GM21576 (cell line): ENCODE measurements around the gene RASL10B.

Experiments
- ATAC-seq: cut with Tn5 transposase; IDR thresholded peaks from one replicate; pipeline ENCODE4 v1.9.1; 2021; ENCODE audit warnings: mild to moderate bottlenecking, moderate library complexity; ENCODE audit not compliant: unreplicated experiment

RASL10B gene

DNA sequence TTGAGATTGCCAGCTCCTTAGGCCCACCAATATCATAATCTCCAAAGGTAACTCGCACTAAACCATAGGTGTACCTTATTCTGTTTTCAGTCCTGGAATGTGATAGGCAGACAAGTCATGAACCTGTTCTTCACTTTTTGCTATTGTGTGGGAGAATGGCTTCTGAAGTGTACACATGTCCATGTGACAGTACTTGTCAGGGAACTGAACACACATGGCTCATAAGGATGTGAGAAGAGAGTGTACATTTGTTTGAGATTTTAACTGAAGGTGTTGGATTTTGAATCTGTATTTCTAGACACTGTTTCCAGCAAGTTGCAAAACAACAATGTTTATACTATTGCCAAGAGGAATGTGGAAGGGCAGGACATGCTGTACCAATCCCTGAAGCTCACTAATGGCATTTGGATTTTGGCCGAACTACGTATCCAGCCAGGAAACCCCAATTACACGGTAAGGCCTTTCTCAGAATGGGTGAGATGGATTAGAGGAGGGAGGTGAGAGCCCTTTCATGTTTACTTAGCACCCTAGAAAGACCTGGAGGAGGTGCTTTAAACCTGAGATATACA lies 14.5 kb upstream of the RASL10B start:
- no peak for ATAC-seq

DNA sequence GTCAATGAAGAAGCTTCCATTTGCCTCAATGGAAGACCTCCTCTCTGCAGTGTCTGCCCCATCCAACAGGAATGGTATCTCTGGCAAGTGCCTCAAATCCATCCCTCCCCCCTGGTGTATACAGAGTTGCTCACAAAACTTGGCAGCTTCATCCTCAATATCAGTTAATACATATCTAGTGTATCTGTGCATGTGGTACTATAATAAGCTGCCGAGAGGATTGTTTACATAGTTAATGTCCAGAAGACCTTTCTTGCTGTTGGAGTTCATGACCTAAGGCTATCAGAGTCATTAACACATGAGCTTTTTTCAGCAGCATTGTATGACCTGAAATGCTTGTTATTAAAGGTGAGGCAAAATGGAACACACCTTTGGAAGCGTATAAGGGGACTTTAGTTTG lies 14.0 kb upstream of the RASL10B start:
- no peak for ATAC-seq

DNA sequence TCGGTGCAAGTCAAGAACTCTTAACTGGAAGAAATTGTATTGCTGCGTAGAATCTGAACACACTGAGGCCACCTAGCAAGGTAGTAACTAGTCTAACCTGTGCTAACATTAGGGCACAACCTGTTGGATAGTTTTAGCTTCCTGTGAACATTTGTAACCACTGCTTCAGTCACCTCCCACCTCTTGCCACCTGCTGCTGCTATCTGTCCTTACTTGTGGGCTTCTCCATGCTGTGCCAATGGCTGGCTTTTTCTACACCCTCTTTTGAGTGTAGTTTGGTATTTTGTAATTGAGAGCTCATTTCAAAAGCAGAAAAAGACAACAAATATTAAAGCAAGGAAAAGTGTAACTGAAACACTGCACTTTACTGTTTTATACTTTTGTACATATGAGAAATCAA lies 7.7 kb upstream of the RASL10B start:
- no peak for ATAC-seq

DNA sequence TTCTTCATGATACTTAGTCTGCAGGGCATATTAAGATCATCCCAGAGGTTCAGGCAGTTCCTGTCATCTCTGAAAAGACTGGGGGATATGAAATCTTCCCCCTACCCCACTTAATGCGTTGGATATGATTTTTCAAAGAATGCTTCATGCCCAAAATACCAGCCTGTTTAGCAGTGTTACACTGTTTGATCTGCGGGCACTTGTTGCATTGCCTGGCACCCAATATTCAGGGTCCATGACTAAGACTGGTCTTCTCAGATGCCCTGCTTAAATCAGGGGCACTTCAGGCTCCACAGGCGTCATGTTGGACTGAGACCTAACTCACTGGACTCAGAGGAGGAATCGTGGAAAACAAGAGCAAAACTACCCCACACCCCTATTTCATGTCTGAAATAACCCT lies 6.4 kb upstream of the RASL10B start:
- ATAC-seq: no peak

DNA sequence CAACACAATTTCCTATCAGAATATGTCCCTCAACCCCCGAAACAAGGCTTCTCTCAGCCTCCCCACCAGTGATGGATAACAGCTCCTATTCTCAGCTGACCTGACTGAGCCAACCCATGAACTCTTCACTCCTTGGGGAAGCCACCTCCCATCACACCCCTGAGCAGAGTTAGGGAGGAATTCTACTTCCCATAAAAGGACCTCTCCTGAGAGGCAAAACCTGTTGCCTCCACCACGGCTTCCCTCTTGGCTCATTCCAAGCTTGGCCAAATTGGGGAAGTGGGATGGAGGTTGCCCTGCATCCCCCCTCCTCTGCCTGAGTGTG lies 5.7 kb upstream of the RASL10B start:
- ATAC-seq: no peak

DNA sequence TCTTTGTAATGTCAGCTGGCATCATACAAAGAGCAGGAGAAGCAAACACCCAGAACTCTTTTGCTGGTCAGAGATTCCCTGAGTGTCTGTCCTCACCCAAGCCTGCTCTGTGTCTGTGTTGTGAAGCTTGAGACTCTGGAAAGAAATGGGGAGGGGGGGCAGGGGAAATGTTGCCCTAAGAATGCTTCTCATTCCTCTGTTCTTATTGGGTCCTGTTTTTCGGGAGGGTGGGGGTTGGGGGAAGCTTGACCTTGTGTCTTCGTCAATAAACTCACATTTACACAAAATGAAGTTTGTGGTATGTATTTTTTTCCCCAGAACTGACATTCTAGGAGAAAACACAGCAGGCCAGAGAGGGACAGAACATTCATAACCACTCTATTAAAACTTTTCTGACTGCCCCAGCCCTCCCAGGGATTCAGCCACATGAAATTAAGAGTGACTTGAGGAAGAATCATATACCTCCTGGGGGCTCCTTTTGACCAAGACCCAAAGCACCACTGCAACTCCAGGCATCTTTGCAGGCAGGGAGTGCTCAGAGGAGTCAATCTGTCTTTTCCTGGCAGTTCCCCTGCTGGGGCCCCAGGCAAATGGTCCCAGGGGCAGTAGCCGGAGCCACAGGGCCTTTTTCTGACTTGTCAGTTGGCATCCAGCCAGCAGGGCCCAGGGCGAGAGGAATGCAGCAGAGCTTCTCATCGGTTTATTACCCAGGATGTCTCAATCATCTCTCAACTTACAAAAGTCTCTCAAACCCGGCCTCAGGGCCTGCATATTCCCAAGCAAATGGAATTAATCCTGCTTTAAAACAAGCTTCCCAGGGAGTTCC lies 5.1 kb upstream of the RASL10B start:
- no peak for ATAC-seq

DNA sequence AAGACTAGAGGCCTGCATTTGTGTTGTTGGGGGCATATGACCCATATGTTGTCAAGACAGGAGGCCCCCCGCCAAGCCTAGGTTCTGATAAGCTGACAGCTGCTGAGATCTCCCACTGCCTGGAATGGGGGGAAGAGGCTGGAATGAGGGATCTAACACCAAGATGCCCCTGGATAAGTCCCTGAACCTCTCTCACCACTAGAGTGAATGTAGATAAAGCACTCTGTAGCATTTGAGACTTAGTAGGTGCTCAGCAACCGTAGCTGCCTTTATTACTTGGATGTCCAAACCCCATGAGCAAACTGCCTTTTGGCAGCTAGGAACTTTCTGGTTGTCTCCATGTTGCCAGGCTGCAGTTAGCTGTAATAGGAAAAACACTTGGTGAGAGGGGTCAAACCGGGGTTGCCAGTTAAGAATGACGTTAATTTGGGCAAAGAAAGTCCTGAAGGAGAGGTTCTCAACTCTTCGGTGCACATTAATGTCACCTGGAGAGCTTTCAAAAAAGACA lies 4.4 kb upstream of the RASL10B start:
- no peak for ATAC-seq

DNA sequence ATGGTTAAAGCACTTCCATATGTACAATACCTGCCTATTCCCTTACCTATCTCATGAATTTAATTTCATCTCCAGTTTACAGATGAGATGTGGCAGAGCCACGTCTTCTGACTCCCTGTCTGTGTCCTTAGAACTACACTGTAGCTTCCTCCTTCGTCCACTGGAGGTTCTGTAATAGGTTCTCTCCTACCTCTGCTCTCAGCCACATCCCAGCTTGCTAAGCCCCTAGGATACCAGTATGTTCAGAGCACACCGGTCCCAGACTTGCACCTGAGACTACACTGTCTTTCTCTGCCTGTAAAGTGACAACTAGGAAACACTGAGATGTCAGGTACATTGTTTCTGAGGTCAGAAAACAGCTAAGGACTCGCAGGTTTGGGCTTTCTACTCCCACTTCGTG lies 3.8 kb upstream of the RASL10B start:
- ATAC-seq: no peak

DNA sequence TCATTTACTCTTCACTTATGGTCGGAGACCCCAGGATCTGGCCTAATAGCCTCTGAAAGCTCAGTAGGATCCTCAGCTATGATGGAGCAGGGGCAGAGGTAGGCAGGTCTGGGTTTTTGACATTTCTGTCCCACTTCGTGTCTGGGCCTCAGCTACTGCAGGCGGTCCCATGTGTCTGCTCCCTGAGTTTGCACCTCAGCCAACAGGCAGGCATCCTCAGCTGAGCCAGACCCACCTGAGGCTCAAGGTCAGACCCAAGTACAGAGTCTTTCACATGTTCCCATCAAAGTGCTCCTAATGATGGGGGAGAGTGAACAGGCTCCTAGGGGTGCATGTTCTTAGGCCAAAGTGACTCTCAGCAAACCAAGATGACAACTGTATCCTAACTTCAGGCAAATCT lies 2.9 kb upstream of the RASL10B start:
- no peak for ATAC-seq

DNA sequence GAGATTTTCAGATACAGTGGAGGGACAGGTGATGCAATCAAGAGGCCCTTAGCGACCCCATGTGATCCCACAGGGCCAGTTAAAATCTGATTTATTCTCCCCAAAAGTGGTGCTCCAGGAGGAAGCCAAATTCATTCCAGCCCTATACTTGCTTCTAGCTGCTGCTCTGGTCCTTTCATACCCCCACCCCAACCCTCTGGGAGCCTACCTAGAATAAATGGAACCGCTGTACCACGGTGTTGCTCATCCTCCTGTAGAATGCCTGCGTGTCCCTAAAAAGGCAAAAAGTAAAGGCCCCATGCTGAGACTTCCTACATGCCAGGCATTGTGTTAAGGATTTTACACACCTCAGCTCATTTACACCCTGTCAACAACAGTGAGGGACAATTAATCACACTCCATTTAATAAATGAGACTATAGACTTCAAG lies 2.0 kb upstream of the RASL10B start:
- ATAC-seq: no peak

DNA sequence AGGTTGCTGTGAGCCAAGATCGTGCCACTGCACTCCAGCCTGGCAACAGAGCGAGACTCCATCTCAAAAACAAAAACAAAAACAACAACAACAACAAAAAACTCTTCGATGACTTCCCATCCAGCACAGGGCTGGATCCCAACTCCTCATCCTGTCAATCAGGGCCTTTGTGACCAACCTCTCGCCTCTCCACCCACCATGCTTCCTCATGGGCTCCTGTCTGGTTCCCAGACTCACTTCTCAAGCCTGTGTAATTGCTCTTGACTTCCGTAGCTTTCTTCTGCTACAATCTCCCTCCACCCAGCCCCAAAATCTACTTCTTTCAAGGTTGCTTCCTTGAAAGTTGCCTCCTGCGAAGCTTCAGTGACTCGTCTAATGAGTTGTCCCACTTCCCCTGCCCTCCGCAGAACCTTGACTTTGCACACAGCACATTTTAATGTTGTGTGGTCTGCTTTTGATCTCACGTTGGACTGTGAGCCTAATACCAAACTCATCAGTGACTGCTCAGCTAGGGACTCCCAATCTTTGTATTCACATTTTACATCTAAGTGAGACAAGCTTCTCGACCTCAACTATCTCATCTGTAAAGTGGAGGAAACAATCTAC lies 936 bp upstream of the RASL10B start:
- no peak for ATAC-seq

DNA sequence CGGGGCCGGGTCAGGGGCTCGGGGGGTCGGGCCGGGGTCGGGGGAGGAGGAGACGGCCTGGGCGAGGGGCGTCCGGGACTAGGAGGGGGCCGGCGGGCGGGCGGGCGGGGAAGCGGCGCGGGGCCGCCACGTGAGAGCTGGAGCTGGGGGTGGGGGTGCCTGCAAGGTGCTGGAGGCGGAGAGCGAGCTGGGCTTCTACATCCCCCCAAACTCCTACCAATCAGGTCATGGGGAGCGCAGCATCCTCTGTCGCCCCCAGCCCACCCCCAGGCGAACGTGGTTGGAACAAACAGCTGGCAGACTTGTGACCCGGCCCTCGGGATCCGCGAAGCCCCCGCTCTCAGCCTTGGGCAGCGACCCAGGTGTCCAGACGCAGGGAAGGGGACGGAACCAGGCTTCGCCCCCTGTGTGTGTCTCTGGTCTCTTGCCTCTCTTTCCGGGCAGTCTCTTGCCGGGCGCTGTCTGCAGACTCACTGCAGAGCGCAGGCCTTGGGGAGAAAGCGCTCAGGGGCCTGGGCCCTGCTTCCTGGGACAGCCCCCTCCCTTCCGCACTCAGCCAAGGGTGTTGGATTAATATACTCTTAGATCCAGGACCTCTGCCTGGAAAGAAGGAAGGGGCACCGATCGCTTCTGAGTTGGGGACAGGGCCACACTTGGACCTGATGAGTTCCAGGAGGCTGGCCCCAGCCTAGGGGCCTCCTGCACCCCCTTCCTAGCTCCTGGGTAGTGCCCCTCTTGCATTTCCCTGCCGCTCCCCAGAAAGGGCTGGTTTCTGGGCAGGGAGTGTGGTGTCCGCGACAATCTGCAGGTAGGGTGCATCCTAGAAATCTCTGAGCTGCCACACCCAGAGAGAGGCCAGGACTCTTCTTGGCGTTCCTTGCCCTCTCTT lies 722 bp downstream of the RASL10B start:
- no peak for ATAC-seq

DNA sequence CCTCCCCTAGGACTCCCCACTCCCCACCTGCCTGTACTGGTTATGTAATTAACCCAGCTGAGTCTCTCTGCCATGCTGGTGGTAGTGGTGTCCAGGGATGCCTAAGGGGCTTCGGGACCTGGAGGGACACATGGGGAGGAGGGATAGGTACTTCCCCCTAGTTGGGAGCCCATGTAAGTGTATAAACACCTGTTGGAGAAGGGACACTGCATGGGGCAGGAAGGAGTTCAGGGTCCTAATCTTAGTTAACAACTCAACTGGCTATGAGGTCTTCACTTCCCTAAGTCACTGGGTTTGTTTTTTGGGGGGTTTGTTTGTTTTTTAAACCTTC lies 1.3 kb downstream of the RASL10B start:
- ATAC-seq: no peak

DNA sequence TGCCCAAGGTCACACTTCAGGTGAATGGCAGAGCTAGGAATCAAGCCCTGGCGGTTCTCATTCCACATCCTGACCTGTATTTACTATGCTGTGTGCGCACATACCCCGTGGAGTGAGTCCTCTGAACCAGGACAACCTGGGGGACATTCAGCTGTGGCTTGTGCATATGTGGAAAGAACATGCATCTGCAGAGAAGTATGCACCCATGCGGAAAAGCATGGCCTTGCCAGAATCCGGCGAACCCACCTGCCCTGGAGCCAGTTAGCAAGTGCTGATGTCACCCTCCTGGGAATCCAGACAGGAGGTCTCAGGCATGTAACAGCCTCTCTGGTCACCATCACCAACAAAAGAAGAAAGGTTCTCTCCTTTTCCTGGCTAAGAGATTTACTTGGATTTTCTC lies 1.9 kb downstream of the RASL10B start:
- ATAC-seq: no peak

DNA sequence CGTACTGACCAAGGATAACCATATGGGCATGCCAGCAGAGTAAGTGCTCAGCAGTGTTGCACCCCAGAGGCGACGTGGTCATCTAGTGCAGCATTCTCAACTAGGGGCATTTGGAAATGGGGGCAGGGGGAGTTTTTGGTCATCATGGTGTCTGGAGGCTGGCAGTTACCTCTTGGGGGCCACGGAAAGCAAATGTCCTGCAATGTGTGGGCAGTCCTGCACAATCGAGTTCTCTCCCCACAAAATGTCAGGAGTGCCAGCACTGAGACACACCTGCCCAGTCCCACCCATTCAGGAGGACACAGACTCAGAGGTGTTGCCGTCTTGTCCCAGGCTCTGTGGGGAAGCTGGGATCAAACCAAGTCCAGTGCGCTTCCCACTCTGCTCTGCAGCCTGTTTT lies 3.0 kb downstream of the RASL10B start:
- ATAC-seq: no peak

DNA sequence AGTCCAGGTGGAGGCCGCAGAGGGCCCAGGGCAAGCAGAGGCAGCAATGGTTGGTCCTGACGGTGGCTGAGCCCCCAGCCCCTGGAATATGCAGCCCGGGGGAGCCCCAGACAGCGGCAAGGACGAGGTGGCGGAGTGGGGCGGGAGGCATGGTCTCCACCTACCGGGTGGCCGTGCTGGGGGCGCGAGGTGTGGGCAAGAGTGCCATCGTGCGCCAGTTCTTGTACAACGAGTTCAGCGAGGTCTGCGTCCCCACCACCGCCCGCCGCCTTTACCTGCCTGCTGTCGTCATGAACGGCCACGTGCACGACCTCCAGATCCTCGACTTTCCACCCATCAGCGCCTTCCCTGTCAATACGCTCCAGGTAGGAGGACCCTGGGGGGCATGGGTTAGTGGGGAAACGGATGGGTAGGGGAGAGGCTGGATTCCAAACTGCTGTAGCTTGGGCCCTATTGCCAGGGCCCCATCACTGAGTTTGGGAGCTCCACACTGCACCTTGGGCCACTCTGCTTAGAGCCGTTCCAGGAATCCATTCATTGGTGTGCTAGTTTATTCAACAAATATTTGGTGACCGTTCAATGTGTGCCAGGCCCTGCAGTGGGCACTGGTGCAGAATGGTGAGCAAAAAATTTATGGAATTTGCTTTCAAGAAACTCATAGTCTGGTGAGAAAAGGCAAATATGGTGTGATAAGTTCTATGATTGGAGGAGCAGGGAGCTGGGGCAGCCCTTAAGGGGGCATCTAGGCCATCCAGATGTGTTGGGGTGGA lies 3.8 kb downstream of the RASL10B start:
- no peak for ATAC-seq

DNA sequence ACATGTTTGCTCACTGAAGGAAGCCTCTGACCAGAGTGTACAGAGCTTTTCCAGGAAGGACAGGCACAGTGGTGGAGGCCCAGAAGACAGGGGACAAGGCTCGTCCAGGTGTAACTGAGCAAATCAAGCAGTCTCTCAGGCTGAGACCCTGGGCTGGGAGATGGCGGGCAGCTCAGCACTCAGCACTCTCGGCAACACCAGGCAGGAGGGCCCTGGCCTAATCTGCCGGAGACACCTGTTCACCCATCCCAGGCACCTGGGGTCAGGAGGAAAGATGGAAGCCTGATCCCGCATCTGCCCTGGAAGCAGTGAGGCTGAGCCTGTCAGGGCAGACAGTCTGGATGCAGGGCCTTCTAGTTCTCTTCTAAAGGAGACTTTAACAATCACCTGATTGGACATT lies 4.8 kb downstream of the RASL10B start:
- no peak for ATAC-seq

DNA sequence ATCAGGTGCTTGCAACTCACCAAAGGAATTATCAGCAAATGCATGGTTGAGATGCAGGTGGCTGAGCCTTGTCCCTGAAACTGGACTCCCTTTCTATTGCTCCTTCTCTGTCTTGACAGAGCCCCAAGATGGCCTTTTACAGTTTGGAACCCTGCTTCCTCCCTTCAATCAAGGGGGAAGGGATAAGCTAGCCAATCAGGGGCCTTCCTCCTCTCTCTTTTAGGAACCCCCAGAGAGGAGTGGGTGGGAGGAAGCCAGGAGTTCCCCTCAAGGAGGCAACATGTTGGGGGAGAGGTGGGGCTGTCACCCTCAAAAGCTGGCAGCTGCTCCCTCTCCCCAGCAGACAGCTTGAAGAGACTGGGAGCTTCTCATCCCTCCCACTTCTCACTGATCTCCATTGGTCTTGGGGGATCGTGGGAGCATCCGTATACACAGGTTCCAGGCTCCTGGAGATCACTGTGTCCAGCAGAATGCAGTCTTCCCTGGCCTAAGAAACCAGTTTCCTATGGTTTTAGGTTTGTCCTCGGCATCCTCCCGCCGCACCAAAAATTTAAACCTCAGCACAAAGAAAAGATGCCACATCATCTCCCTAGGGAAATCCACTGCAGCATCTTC lies 7.2 kb downstream of the RASL10B start:
- ATAC-seq: no peak

DNA sequence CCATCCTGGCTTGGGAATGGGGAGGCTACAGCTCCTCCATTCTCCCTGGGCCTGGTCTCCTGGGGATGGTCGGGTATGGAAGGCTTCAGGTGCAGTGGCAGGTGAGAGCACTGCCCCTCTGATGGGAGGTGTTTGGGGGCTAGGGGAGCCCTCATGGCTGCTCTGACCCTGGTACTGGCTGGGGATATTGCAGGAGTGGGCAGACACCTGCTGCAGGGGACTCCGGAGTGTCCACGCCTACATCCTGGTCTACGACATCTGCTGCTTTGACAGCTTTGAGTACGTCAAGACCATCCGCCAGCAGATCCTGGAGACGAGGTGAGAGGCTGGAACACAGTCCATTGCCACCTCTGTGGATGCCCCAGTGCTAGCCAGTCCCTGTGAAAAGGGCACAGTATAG lies 8.8 kb downstream of the RASL10B start:
- no peak for ATAC-seq
